Naive B cell (primary cell): ENCODE measurements around the gene OLFML3. TPM values are rescaled to one million over a fixed set of nuclear protein-coding genes. Genes with fewer than 3 reads are reported as not detected.

Experiments used
- ATAC-seq, 2 donors: fragments of 150-1000 bp; cut with Tn5 transposase; 2 replicates each; pipeline ENCODE4 v1.10.0; 2021; ENCODE audit warnings: low read depth in 2 of 2, mild to moderate bottlenecking in 2 of 2, moderate library complexity in 2 of 2
- DNase-seq: peaks from one replicate; pipeline ENCODE4 v3.0.0; 2022
- H3K27ac Mint-ChIP-seq, 6 donors: one replicate each; pipeline ENCODE4 v1.8.0; 2020 to 2022; ENCODE audit warnings: mild to moderate bottlenecking in 6 of 6, mixed read lengths in 6 of 6, moderate library complexity in 5 of 6, inconsistent platforms in 2 of 6
- H3K27me3 Mint-ChIP-seq, 3 donors: one replicate each; pipeline ENCODE4 v1.8.0; 2021 to 2022; ENCODE audit warnings: mixed read lengths in 3 of 3, mild to moderate bottlenecking in 1 of 3
- H3K36me3 Mint-ChIP-seq, 2 donors: one replicate each; pipeline ENCODE4 v1.8.0; 2020 to 2022; ENCODE audit warnings: mixed read lengths in 2 of 2, inconsistent platforms in 1 of 2, mild to moderate bottlenecking in 1 of 2
- H3K4me1 Mint-ChIP-seq, 3 donors: one replicate each; pipeline ENCODE4 v1.8.0; 2020 to 2022; ENCODE audit warnings: mixed read lengths in 3 of 3, inconsistent platforms in 1 of 3, mild to moderate bottlenecking in 1 of 3, moderate library complexity in 1 of 3
- H3K4me3 Mint-ChIP-seq, 8 donors: one replicate each; pipeline ENCODE4 v1.8.0; 2020 to 2022; ENCODE audit warnings: mild to moderate bottlenecking in 8 of 8, mixed read lengths in 8 of 8, moderate library complexity in 8 of 8, inconsistent platforms in 2 of 8
- H3K9me3 Mint-ChIP-seq, 7 donors: one replicate each; pipeline ENCODE4 v1.8.0; 2020 to 2022; ENCODE audit warnings: mixed read lengths in 7 of 7, mild to moderate bottlenecking in 5 of 7, inconsistent platforms in 2 of 7, moderate library complexity in 1 of 7
- polyA plus RNA-seq, 6 donors: library from polyadenylated mRNA; unstranded; fragments of 300-500 nt; fragmentation: Illumina TruSeq; gene quantifications; one replicate each; pipeline ENCODE4 v1.2.3, GENCODE V29; 2021; ENCODE audit warnings: low read depth in 6 of 6

OLFML3 gene
- polyA plus RNA-seq, 6 donors from 2014 or later = not detected

DNA sequence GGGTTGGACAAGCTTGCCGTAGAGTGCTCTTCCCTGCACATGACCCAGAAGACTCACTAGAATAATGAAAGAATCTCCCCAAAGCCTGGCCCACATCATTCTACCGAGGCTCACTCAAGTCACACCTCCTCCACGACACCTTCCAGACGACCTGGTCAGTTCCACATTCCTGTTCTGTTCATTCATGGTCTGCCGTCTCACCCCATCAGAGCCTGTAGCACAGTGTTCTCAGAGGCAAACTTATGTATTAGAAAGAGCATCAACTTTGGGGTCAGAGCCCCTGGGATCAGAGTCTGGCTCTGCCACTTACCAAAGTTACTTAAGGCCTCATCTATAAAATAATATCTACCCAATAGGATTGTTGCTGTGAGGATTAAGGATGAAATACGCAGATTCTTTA is 7.5 kb downstream of the OLFML3 start:
- peaks cover 0 to 12% (median 2%) of the 10 kb centered on the region in 7 donors for H3K9me3 Mint-ChIP-seq
- no peak overlapping the region for H3K4me3 Mint-ChIP-seq
- ATAC-seq = no peak
- H3K4me1 Mint-ChIP-seq = peaks cover 0 to 10% (median 4%) of the 10 kb centered on the region in 3 donors
- peaks cover 3 to 47% (median 22%) of the 10 kb centered on the region in 3 donors for H3K27me3 Mint-ChIP-seq
- H3K27ac Mint-ChIP-seq = no peak overlapping the region
- no peak for DNase-seq
- H3K36me3 Mint-ChIP-seq = peaks cover 4 to 8% of the 10 kb centered on the region in 2 donors

DNA sequence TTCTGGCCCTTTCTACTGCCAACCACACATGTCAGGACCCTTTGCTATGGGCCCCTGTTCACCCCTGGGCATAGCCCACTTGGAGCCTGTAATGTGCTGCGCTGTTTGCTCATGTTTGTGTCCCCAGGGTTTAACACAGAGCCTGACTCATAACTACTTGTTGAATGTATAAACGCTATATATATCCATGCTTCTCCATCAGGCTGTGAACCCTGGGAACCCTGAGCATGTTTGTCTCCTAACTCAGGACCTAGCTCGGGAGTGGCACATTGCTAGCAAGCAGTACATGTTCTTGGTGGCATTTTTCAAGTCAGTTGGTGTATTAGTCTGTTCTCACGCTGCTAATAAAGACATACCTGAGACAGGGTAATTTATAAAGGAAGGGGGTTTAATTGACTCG is 8.0 kb downstream of the OLFML3 start:
- Mint-ChIP-seq H3K9me3 (peaks cover 0 to 12% (median 2%) of the 10 kb centered on the region in 7 donors), H3K36me3 (peaks cover 4 to 8% of the 10 kb centered on the region in 2 donors), H3K4me1 (peaks cover 0 to 10% (median 4%) of the 10 kb centered on the region in 3 donors), H3K27ac (no peak overlapping the region), H3K27me3 (peaks cover 3 to 51% (median 23%) of the 10 kb centered on the region in 3 donors), H3K4me3 (no peak overlapping the region)
- ATAC-seq = no peak
- DNase-seq = no peak

DNA sequence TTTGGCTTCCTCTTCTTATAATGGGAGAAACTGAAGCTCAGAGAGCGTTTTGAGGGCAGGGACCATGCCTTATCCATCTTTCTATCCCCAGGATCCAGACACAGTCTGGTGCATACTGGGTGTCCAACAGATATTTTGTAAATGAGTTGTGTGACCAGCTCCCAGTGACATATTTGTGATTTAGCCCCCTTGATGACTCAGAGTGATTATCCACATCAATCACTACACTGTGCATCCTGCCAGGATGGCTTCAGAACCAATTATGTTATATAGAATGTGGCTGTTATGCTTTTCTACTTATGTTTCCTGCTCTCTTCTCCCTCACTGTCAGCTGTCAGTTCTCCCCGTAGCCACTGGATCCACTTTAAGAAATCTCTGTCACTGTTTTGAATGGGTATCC is 11.3 kb downstream of the OLFML3 start:
- no peak overlapping the region for H3K27ac Mint-ChIP-seq
- H3K36me3 Mint-ChIP-seq = peaks cover 11 to 25% of the 10 kb centered on the region in 2 donors
- ATAC-seq = no peak
- H3K9me3 Mint-ChIP-seq = peaks cover 5 to 35% (median 18%) of the 10 kb centered on the region in 7 donors
- no peak overlapping the region for H3K4me3 Mint-ChIP-seq
- peaks cover 16 to 56% (median 31%) of the 10 kb centered on the region in 3 donors for H3K27me3 Mint-ChIP-seq
- H3K4me1 Mint-ChIP-seq = no peaks in the 10 kb centered on the region
- DNase-seq = no peak

GRCh38 chr1:113990961-113991360 is 11.7 kb downstream of the OLFML3 start:
- Mint-ChIP-seq H3K4me3 (no peak overlapping the region), H3K9me3 (peaks cover 7 to 38% (median 21%) of the 10 kb centered on the region in 7 donors), H3K27ac (no peak overlapping the region), H3K4me1 (no peaks in the 10 kb centered on the region), H3K36me3 (peaks cover 11 to 27% of the 10 kb centered on the region in 2 donors), H3K27me3 (peaks cover 16 to 56% (median 31%) of the 10 kb centered on the region in 3 donors)
- ATAC-seq (no peak), DNase-seq (no peak)

DNA sequence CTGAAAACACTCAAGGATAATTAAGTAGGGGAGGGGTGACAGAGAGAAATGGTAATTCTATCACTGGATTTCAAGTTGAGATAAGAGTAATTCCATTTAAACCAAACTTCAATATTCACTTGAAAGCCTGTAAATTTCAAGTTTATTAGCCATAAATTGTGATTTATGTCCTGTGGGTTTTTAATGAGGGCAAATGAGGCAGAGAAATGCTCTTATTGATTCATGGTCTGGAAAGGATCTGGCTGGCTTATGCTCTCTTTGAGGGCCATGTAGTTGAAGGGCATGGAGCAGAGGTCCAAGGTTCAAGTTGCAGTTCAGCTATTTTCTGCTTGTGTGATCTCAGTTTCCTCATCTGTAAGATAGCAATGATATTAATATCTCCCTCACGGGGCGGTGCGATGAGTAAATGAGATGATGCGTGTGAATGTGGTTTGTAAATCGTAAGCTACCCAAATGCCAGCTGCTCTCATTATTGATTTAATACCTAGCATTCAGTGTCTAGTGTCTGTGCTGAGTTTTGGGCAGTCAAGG is 12.3 kb downstream of the OLFML3 start:
- DNase-seq (no peak), ATAC-seq (no peak)
- Mint-ChIP-seq H3K36me3 (peaks cover 11 to 25% of the 10 kb centered on the region in 2 donors), H3K9me3 (peaks cover 7 to 44% (median 27%) of the 10 kb centered on the region in 7 donors), H3K27me3 (peaks cover 16 to 54% (median 31%) of the 10 kb centered on the region in 3 donors), H3K4me1 (no peaks in the 10 kb centered on the region), H3K4me3 (no peak overlapping the region), H3K27ac (no peak overlapping the region)

DNA sequence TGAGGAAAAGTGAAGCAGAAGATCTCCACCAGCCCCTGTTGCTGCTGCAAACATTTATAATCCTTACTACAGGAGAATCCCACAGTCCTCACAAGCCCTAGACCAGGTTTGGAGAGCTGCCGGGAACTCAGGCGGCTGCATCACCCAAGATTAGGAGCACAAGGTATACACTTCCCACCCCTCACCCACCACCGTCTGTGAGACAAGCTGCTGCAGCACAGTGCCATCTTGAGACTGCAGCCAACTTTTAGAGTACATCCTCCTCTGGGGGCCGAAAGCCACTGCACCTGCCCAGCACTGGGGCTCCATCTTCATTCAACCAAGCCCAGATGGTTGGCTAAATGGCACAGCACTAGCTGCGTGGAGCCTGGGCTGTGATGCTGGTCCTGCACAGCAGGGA is 13.8 kb downstream of the OLFML3 start:
- Mint-ChIP-seq H3K27me3 (peaks cover 25 to 42% (median 36%) of the 10 kb centered on the region in 3 donors), H3K36me3 (peaks cover 11 to 19% of the 10 kb centered on the region in 2 donors), H3K4me1 (no peaks in the 10 kb centered on the region)

DNA sequence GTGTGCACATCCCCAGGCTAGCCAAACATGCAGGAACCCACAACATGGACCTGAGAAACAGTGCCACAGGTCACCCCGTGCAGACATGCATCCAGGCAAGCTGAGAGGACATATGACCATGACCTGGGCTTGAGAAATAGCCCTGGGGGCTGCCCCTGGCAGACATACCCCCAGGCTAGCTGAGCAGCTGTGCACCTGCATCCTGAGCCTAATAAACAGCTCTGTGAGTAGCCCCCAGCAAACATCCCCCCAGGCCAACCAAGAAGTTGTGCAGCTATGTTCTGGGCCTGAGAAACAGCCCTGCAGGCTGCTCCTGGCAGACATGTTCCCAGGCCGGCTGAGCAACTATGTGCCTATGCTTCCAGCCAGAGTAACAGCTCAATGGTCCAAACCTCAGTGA is 14.5 kb downstream of the OLFML3 start:
- no peak overlapping the region for H3K4me3 Mint-ChIP-seq
- DNase-seq = no peak
- H3K4me1 Mint-ChIP-seq = no peaks in the 10 kb centered on the region
- peaks cover 10 to 19% of the 10 kb centered on the region in 2 donors for H3K36me3 Mint-ChIP-seq
- ATAC-seq = no peak
- H3K27ac Mint-ChIP-seq = no peak overlapping the region
- H3K27me3 Mint-ChIP-seq = peaks cover 31 to 41% (median 39%) of the 10 kb centered on the region in 3 donors
- H3K9me3 Mint-ChIP-seq = peaks cover 7 to 45% (median 27%) of the 10 kb centered on the region in 7 donors

More for the DNA sequence above, 13.8 kb downstream of the OLFML3 start:
- Mint-ChIP-seq H3K27ac (peak overlapping the region in 1 of 6 donors; percentile 25), H3K9me3 (peaks cover 7 to 50% (median 27%) of the 10 kb centered on the region in 7 donors), H3K4me3 (no peak overlapping the region)
- no peak for DNase-seq
- ATAC-seq = no peak

GRCh38 chr1:113995382-113995781 is 16.1 kb downstream of the OLFML3 start:
- peaks cover 6 to 19% of the 10 kb centered on the region in 2 donors for H3K36me3 Mint-ChIP-seq
- no peak for ATAC-seq
- no peak overlapping the region for H3K27ac Mint-ChIP-seq
- H3K9me3 Mint-ChIP-seq = peaks cover 7 to 41% (median 27%) of the 10 kb centered on the region in 7 donors
- H3K27me3 Mint-ChIP-seq = peaks cover 23 to 39% (median 29%) of the 10 kb centered on the region in 3 donors
- DNase-seq = no peak
- no peak overlapping the region for H3K4me3 Mint-ChIP-seq
- no peaks in the 10 kb centered on the region for H3K4me1 Mint-ChIP-seq

GRCh38 chr1:113998361-113998760 is 19.1 kb downstream of the OLFML3 start:
- no peak for ATAC-seq
- H3K36me3 Mint-ChIP-seq = peaks cover 6 to 19% of the 10 kb centered on the region in 2 donors
- H3K27me3 Mint-ChIP-seq = peaks cover 6 to 22% (median 22%) of the 10 kb centered on the region in 3 donors
- DNase-seq = no peak
- peak overlapping the region in 1 of 8 donors; percentile 43 for H3K4me3 Mint-ChIP-seq
- H3K9me3 Mint-ChIP-seq = peaks cover 4 to 34% (median 27%) of the 10 kb centered on the region in 7 donors
- H3K4me1 Mint-ChIP-seq = peaks cover 0 to 4% (median 0%) of the 10 kb centered on the region in 3 donors
- no peak overlapping the region for H3K27ac Mint-ChIP-seq

GRCh38 chr1:113999233-113999632 is 20.0 kb downstream of the OLFML3 start:
- no peak for ATAC-seq
- peaks cover 9 to 27% (median 22%) of the 10 kb centered on the region in 3 donors for H3K27me3 Mint-ChIP-seq
- peak overlapping the region in 1 of 6 donors; percentile 22 for H3K27ac Mint-ChIP-seq
- no peak for DNase-seq
- H3K4me1 Mint-ChIP-seq = peaks cover 0 to 7% (median 0%) of the 10 kb centered on the region in 3 donors
- peaks cover 4 to 30% (median 22%) of the 10 kb centered on the region in 7 donors for H3K9me3 Mint-ChIP-seq
- no peak overlapping the region for H3K4me3 Mint-ChIP-seq
- peaks cover 4 to 15% of the 10 kb centered on the region in 2 donors for H3K36me3 Mint-ChIP-seq

DNA sequence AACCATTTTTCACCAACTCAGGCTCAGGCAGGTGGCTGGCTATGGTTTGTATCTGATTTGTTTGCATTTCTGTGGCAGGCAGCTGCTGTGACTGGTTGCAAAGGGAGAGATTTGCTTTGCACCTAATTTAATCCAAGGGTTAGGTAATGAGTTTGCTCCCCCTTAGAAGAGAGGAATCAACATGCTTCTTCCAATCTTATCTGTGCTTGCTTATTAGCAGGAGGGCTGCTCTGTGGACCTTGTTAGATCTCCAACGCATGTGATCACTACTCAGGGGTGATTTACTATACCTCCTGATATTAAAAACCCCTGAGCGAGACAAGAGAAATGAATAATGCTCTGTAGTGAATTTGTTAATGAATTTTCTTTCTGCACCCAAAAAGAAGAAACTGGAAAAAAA is 20.5 kb downstream of the OLFML3 start:
- ATAC-seq (no peak), DNase-seq (no peak)
- Mint-ChIP-seq H3K4me1 (peaks cover 0 to 7% (median 0%) of the 10 kb centered on the region in 3 donors), H3K4me3 (no peak overlapping the region), H3K9me3 (peaks cover 4 to 25% (median 16%) of the 10 kb centered on the region in 7 donors), H3K36me3 (peaks cover 0 to 10% of the 10 kb centered on the region in 2 donors), H3K27me3 (peaks cover 14 to 33% (median 22%) of the 10 kb centered on the region in 3 donors), H3K27ac (no peak overlapping the region)

DNA sequence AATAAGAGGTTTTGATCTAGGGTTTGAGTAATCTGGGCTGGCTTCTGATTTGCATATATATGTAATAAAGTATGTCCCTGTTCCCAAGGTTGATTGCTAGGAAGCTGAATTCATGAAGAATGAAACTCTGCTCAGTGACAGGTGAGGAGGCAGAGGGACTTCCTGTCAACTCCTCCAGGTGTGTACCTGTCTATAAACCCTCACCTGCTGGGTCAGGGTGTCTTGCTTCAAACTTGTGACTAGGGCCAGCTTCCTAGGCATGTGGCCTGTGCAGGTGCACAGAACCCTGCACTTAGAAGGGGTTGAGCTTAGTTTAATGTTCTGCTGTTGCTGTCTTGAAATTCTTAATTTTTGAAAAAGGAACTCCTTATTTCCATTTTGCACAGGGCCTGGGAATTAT is 21.1 kb downstream of the OLFML3 start:
- Mint-ChIP-seq H3K4me3 (no peak overlapping the region), H3K27ac (no peak overlapping the region), H3K9me3 (peaks cover 3 to 20% (median 10%) of the 10 kb centered on the region in 7 donors), H3K27me3 (peaks cover 16 to 35% (median 18%) of the 10 kb centered on the region in 3 donors), H3K36me3 (peaks cover 0 to 4% of the 10 kb centered on the region in 2 donors), H3K4me1 (peaks cover 0 to 7% (median 0%) of the 10 kb centered on the region in 3 donors)
- ATAC-seq (no peak), DNase-seq (no peak)

- H3K27me3 Mint-ChIP-seq = peaks cover 12 to 34% (median 23%) of the 10 kb centered on the region in 3 donors
- no peak overlapping the region for H3K27ac Mint-ChIP-seq
- peaks cover 0 to 7% (median 0%) of the 10 kb centered on the region in 3 donors for H3K4me1 Mint-ChIP-seq
- H3K9me3 Mint-ChIP-seq = peaks cover 0 to 6% (median 4%) of the 10 kb centered on the region in 7 donors
- H3K4me3 Mint-ChIP-seq = peak overlapping the region in 1 of 8 donors; percentile 48
- no peaks in the 10 kb centered on the region for H3K36me3 Mint-ChIP-seq
- DNase-seq = no peak
- no peak for ATAC-seq
Observed at GRCh38 chr1:114002492-114003239, 23.4 kb downstream of the OLFML3 start.
